K562 (cell line): ENCODE measurements around the gene GAL3ST2.

Experiments
- CBX5 ChIP-seq: IDR thresholded peaks from 2 replicates; pipeline ENCODE4 v1.6.1; 2014; ENCODE audit warnings: low read depth, borderline replicate concordance
- NFYB ChIP-seq: IDR thresholded peaks from 2 replicates; pipeline ENCODE4 v1.6.1; 2011; ENCODE audit warnings: mild to moderate bottlenecking, moderate library complexity; ENCODE audit not compliant: insufficient read length; ENCODE audit errors: extremely low read depth
- ZNF253 ChIP-seq: fragments of 250-450 bp; sonication (Bioruptor Pico); conservative IDR thresholded peaks from 2 replicates; pipeline ENCODE4 v1.6.1; 2021; ENCODE audit warnings: mild to moderate bottlenecking

DNA sequence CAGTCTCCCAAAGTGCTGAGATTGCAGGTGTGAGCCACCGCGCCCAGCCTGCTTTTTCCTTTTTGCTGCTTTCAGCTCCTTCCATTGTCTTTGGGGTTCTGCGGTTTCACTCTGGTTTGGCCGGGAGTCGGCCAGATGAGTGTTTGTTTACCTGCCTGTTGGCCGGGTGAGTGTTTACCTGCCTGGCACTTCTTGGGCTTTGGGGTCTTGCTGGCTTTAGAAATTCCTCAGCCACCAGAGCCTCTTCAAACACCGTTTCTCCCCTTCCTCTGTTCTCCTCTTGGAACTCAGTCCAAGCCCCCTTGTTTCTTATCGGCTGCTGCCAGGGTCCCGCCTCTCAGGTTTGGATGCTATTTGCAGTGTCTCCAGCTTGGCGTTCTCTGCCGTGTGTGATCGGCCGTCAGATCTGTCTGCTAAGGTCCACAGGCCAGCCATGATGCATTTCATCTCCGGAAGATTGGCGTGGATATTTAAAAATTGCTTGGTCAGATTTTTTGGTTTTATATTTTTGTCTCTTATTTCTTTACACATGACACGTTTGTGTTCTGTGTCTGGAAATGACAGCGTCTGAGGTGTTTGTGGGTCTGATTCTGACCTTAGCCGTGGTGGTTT is 14.2 kb upstream of the GAL3ST2 start:
- TF ChIP-seq ZNF253 (CRISPR knock-in tag) = no peak
- no peak for TF ChIP-seq NFYB
- TF ChIP-seq CBX5 = no peak
